Left cardiac atrium (tissue), 4 donors: ENCODE measurements around the gene UNC13B. TPM values are rescaled to one million over a fixed set of nuclear protein-coding genes. Genes with fewer than 3 reads are reported as not detected.
A peak's percentile ranks its signal among the peaks of the same experiment; 100 is the strongest.
"Not testable (repeated sequence)": the region's sequence is repeated elsewhere in the genome, so short reads cannot be mapped to it uniquely, and the experiment has no call there.

ENCODE experiments used
- ATAC-seq, 2 donors: fragments of 200-7000 bp; cut with Tn5 transposase; one replicate each; pipeline ENCODE4 v1.9.1; 2020; ENCODE audit warnings: mild to moderate bottlenecking in 2 of 2, moderate library complexity in 2 of 2
- DNase-seq: peaks from one replicate; pipeline ENCODE4 v3.0.0-alpha.2; 2020
- intact Hi-C, 2 donors: fragments of 100-400 bp; cut with DNase I; formaldehyde crosslinking; loops; one replicate each; pipeline versions ENCODE4 v1.14.1 to v1.15.1; 2022 to 2023
- total RNA-seq, 2 donors: library from RNA; stranded (reverse); fragmentation: NEBNext Ultra II Directional; extraction: Animal tissue kit (Norgen Biotek cat#: 25700); gene quantifications; one replicate each; pipeline ENCODE4 v1.2.1, GENCODE V29; 2021
- donor health status: DM: no; HTN: yes; CAD: no.
- donor health status: DM: no; HTN: yes; CAD: no; lungs with severe emphysema.
- donor health status: DM: yes; HTN: yes; CAD: no.
- donor health status: Dilated cardiomyopathy.

UNC13B gene
- total RNA-seq, 2 donors from 2014 or later: 17.8 to 23.0 TPM

- ATAC-seq (no peak), DNase-seq (no peak)
- intact Hi-C loops: no loop called here
These were observed 235.4 kb downstream of the UNC13B start for GRCh38 chr9:35397216-35397698.

GRCh38 chr9:35397923-35398322 lies 236.1 kb downstream of the UNC13B start:
- ATAC-seq (no peak), DNase-seq (no peak)
- intact Hi-C loops: no loop called here

GRCh38 chr9:35398651-35399335 lies 237.0 kb downstream of the UNC13B start:
- intact Hi-C loops: no loop called here
- DNase-seq (no peak), ATAC-seq (no peak)

- intact Hi-C loops: loop anchor here in 1 of 2 donors (10.0 kb wide), 1 partner anchor 160 kb away; a partner anchor contains a TSS
- DNase-seq: no peak
- ATAC-seq: no peak
These were observed 243.1 kb downstream of the UNC13B start for GRCh38 chr9:35404865-35405264.

- ATAC-seq: peak; percentile 93 to 95
- peak; percentile 72 for DNase-seq
- intact Hi-C loops: loop anchor here in 1 of 2 donors (10.0 kb wide), 1 partner anchor 158 kb away; a partner anchor contains a TSS
These were observed 244.6 kb downstream of the UNC13B start for GRCh38 chr9:35406183-35406959.

GRCh38 chr9:35407846-35408245 lies 246.0 kb downstream of the UNC13B start:
- DNase-seq (no peak), ATAC-seq (no peak)
- intact Hi-C loops: loop anchor here in 1 of 2 donors (10.0 kb wide), 1 partner anchor 157 kb away; a partner anchor contains a TSS

GRCh38 chr9:35409434-35409833 lies 247.6 kb downstream of the UNC13B start:
- ATAC-seq, DNase-seq: not testable (repeated sequence)
- intact Hi-C loops: loop anchor here in 1 of 2 donors (10.0 kb wide), 1 partner anchor 155 kb away; a partner anchor contains a TSS

- ATAC-seq (no peak), DNase-seq (no peak)
- intact Hi-C loops: no loop called here
These were observed 253.1 kb downstream of the UNC13B start for GRCh38 chr9:35414889-35415288.

GRCh38 chr9:35415402-35416097 lies 253.7 kb downstream of the UNC13B start:
- intact Hi-C loops: no loop called here
- no peak for DNase-seq
- ATAC-seq: no peak

GRCh38 chr9:35416098-35416427 lies 254.3 kb downstream of the UNC13B start:
- intact Hi-C loops: no loop called here
- ATAC-seq: no peak
- no peak for DNase-seq

- DNase-seq: no peak
- no peak for ATAC-seq
- intact Hi-C loops: no loop called here
These were observed 260.5 kb downstream of the UNC13B start for GRCh38 chr9:35422346-35422745.

- ATAC-seq: no peak
- DNase-seq: no peak
- intact Hi-C loops: no loop called here
These were observed 260.9 kb downstream of the UNC13B start for GRCh38 chr9:35422753-35423152.

GRCh38 chr9:35423499-35423898 lies 261.7 kb downstream of the UNC13B start:
- ATAC-seq (no peak), DNase-seq (no peak)
- intact Hi-C loops: no loop called here

GRCh38 chr9:35424356-35425352 lies 262.8 kb downstream of the UNC13B start:
- DNase-seq (no peak), ATAC-seq (no peak)
- intact Hi-C loops: no loop called here

GRCh38 chr9:35426627-35427026 lies 264.8 kb downstream of the UNC13B start:
- intact Hi-C loops: no loop called here
- no peak for ATAC-seq
- no peak for DNase-seq

- intact Hi-C loops: no loop called here
- no peak for ATAC-seq
These were observed 269.7 kb downstream of the UNC13B start for GRCh38 chr9:35431467-35431866.

GRCh38 chr9:35432076-35432475 lies 270.3 kb downstream of the UNC13B start:
- DNase-seq (no peak), ATAC-seq (no peak)
- intact Hi-C loops: no loop called here

More at GRCh38 chr9:35431467-35431866, 269.7 kb downstream of the UNC13B start:
- no peak for DNase-seq

- intact Hi-C loops: no loop called here
- no peak for ATAC-seq
- DNase-seq: no peak
These were observed 275.1 kb downstream of the UNC13B start for GRCh38 chr9:35436933-35437332.

GRCh38 chr9:35446012-35446411 lies 284.2 kb downstream of the UNC13B start:
- DNase-seq (no peak), ATAC-seq (no peak)
- intact Hi-C loops: no loop called here
